Ovary (tissue), 9 donors: ENCODE data around the gene CD300A. TPM values are rescaled to one million over a fixed set of nuclear protein-coding genes. Genes with fewer than 3 reads are reported as not detected.
"Not testable (repeated sequence)": the region's sequence is repeated elsewhere in the genome, so short reads cannot be mapped to it uniquely, and the experiment has no call there.

Experiments used
- DNase-seq, 5 donors: peaks; one replicate each; pipeline ENCODE4 v3.0.0-alpha.2; 2019 to 2020
- H3K27ac ChIP-seq, 2 donors: fragments of 200-600 bp; one replicate each; pipeline versions ENCODE4 v1.5.1 to v1.8.0; 2019 to 2022
- H3K27me3 ChIP-seq: fragments of 200-600 bp; one replicate; pipeline ENCODE4 v1.8.0; 2022
- H3K36me3 ChIP-seq: fragments of 200-600 bp; sonication (generic); one replicate; pipeline ENCODE4 v1.5.1; 2019
- H3K4me1 ChIP-seq: one replicate; pipeline ENCODE4 v1.8.1; 2013; ENCODE audit warnings: mild to moderate bottlenecking, moderate library complexity; ENCODE audit not compliant: insufficient read depth
- H3K4me3 ChIP-seq: fragments of 200-600 bp; sonication (generic); one replicate; pipeline ENCODE4 v1.5.1; 2017
- H3K9me3 ChIP-seq, 2 donors: fragments of 200-600 bp in 1 of 2; sonication (generic) in 1 of 2; one replicate each; pipeline versions ENCODE4 v1.5.1 to v1.8.1; 2013 to 2019; ENCODE audit warnings: mild to moderate bottlenecking in 1 of 2, moderate library complexity in 1 of 2
- EP300 ChIP-seq: sonication (generic); formaldehyde crosslinking; IDR thresholded peaks from one replicate; pipeline ENCODE4 v1.6.1; 2017; ENCODE audit warnings: antibody characterized with exemption
- POLR2A ChIP-seq: fragments of 450-650 bp; IDR thresholded peaks from one replicate; pipeline ENCODE4 v1.6.1; 2017; ENCODE audit warnings: antibody characterized with exemption, mild to moderate bottlenecking, moderate library complexity
- WGBS, 3 donors: extraction: QIAGEN DNeasy Blood & Tissue Kit in 1 of 3; methylation state at CpG; one replicate each; pipeline versions ENCODE4 v1.1.5 to v1.1.7; 2013 to 2017; 5-methylcytosine and 5-hydroxymethylcytosine counted together
- intact Hi-C, 4 donors: fragments of 100-400 bp; cut with DNase I; formaldehyde crosslinking; loops; one replicate each; pipeline versions ENCODE4 v1.11.0 to v1.15.1; 2022 to 2023
- polyA plus RNA-seq, 2 donors: library from polyadenylated mRNA; stranded (reverse); fragments of 200-250 nt in 1 of 2; fragments of 350-450 nt in 1 of 2; fragmentation: Illumina TruSeq in 1 of 2; extraction: RNeasy Lipid Tissue Mini Kit (QIAGEN cat#74804) in 1 of 2; gene quantifications; one replicate each; pipeline ENCODE4 v1.2.3, GENCODE V29; 2013 to 2014
- total RNA-seq, 7 donors: library from RNA; depleted of rRNA in 2 of 7; stranded (reverse); fragments of >200 nt in 2 of 7; fragmentation: NEBNext Ultra II Directional in 3 of 7; extraction: Animal tissue kit (Norgen Biotek cat#: 25700) in 3 of 7; gene quantifications; one replicate each; pipeline versions ENCODE4 v1.1.0 to v1.2.4, GENCODE V29; 2016 to 2023
- TF ChIP-seq, protein P1 (sequence below), 3 donors: fragments of 450-650 bp in 2 of 3; fragments of 200-600 bp in 1 of 3; IDR thresholded peaks; one replicate each; pipeline versions ENCODE4 v1.5.1 to v1.8.0; 2016 to 2022; ENCODE audit warnings: antibody characterized with exemption in 3 of 3, mild to moderate bottlenecking in 1 of 3
- donor health status: DM: no; HTN: no; CAD: no; lungs with moderate emphysema.
- donor health status: DM: no; HTN: no; CAD: no.
- donor health status: Bipolar disorder and iron deficiency.
- donor health status: DM: yes; HTN: yes; CAD: no.
- donor health status: DM: no; HTN: no; CAD: no.
- donor health status: DM: yes; HTN: yes; CAD: no.

Gene CD300A
- total and polyA plus RNA-seq, 9 donors = 1.4 to 5.5 (median 2.1) TPM

- H3K27me3 ChIP-seq = no peaks in the 10 kb centered on the region
- H3K4me1 ChIP-seq = no peaks in the 10 kb centered on the region
- no peak for DNase-seq
- TF ChIP-seq EP300 (no peak), POLR2A (no peak)
- TF ChIP-seq, protein P1, sequence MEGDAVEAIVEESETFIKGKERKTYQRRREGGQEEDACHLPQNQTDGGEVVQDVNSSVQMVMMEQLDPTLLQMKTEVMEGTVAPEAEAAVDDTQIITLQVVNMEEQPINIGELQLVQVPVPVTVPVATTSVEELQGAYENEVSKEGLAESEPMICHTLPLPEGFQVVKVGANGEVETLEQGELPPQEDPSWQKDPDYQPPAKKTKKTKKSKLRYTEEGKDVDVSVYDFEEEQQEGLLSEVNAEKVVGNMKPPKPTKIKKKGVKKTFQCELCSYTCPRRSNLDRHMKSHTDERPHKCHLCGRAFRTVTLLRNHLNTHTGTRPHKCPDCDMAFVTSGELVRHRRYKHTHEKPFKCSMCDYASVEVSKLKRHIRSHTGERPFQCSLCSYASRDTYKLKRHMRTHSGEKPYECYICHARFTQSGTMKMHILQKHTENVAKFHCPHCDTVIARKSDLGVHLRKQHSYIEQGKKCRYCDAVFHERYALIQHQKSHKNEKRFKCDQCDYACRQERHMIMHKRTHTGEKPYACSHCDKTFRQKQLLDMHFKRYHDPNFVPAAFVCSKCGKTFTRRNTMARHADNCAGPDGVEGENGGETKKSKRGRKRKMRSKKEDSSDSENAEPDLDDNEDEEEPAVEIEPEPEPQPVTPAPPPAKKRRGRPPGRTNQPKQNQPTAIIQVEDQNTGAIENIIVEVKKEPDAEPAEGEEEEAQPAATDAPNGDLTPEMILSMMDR (IDR thresholded peaks at IDR 0.05) = no peak
- WGBS, 3 donors = 76 to 81% (median 78%) methylated on average over 4 of the region's 4 CpGs
- H3K9me3 ChIP-seq = no peaks in the 10 kb centered on the region
- intact Hi-C loops = no loop called here
- H3K27ac ChIP-seq = no peak overlapping the region
- no peaks in the 10 kb centered on the region for H3K36me3 ChIP-seq
- H3K4me3 ChIP-seq = no peak overlapping the region
These were observed 49.5 kb downstream of the CD300A start for GRCh38 chr17:74515941-74516340.

- intact Hi-C loops = no loop called here
- TF ChIP-seq EP300 (no peak), POLR2A (no peak)
- TF ChIP-seq, protein P1 (IDR thresholded peaks at IDR 0.05) = no peak
- no peaks in the 10 kb centered on the region for H3K4me1 ChIP-seq
- 73 to 84% (median 76%) methylated on average over 3 of the region's 3 CpGs for WGBS, 3 donors
- no peaks in the 10 kb centered on the region for H3K9me3 ChIP-seq
- DNase-seq = no peak
- no peak overlapping the region for H3K4me3 ChIP-seq
- H3K27ac ChIP-seq = no peak overlapping the region
- H3K36me3 ChIP-seq = no peaks in the 10 kb centered on the region
- H3K27me3 ChIP-seq = no peaks in the 10 kb centered on the region
These were observed 50.3 kb downstream of the CD300A start for GRCh38 chr17:74516561-74517328.

DNA sequence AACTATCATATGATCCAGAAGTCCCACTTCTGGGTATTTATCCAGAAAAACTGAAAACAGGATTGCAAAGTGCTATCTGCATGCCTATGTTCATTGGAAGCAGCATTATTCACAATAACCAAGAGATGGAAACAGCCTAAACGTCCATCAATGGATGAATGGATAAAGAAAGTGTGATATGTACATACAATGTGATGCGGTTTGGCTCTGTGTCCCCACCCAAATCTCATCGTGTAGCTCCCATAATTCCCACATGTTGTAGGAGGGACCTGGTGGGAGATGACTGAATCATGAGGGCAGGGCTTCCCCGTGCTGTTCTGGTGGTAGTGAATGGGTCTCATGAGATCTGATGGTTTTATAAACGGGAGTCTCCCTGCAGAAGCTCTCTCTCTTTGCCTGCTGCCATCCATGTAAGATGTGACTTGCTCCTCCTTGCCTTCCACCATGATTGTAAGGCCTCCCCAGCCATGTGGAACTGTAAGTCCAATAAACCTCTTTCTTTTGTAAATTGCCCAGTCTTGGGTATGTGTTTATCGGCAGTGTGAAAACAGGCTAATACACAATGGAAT, 52.1 kb downstream of the CD300A start:
- 77 to 81% (median 79%) methylated on average over 6 of the region's 6 CpGs for WGBS, 3 donors
- H3K36me3 ChIP-seq, H3K4me1 ChIP-seq, H3K27me3 ChIP-seq, DNase-seq, H3K9me3 ChIP-seq, H3K4me3 ChIP-seq, intact Hi-C loops, H3K27ac ChIP-seq: not testable (repeated sequence)

GRCh38 chr17:74520016-74520434, 53.6 kb downstream of the CD300A start:
- intact Hi-C loops = no loop called here
- Histone ChIP-seq H3K4me1 (no peaks in the 10 kb centered on the region), H3K27me3 (no peaks in the 10 kb centered on the region), H3K36me3 (no peaks in the 10 kb centered on the region), H3K27ac (no peak overlapping the region), H3K9me3 (no peaks in the 10 kb centered on the region), H3K4me3 (no peak overlapping the region)
- WGBS, 3 donors = 68 to 75% (median 74%) methylated on average over 3 of the region's 3 CpGs
- no peak for DNase-seq
- TF ChIP-seq, protein P1 (IDR thresholded peaks at IDR 0.05) = no peak
- TF ChIP-seq POLR2A (no peak), EP300 (no peak)
